Measurements from ENCODE around the gene FPR1.
A peak's percentile ranks its signal among the peaks of the same experiment; 100 is the strongest.

FPR1 gene

GRCh38 chr19:51712461-51713081 is 39.1 kb downstream of the FPR1 start:
- ChIA-PET POLR2A (interaction anchor here (0.6 kb wide), 1 partner anchor 9 kb away, joined by 3 read pairs; no protein-coding TSS in a partner anchor), CTCF (no interaction called here)
- DNase-seq (ENCODE audit: extremely low spot score), result no peak
- peak; percentile 15 for TF ChIP-seq CTCF (IDR thresholded peaks at IDR 0.05; ENCODE audit: control extremely low read depth, extremely low read depth, low read depth, missing control alignments)

GRCh38 chr19:51711702-51712101 is 40.0 kb downstream of the FPR1 start:
- POLR2A ChIA-PET, result no interaction called here
- DNase-seq (ENCODE audit: extremely low spot score), result no peak
- CTCF ChIA-PET, result no interaction called here
- no peak for TF ChIP-seq CTCF (IDR thresholded peaks at IDR 0.05; ENCODE audit: control extremely low read depth, extremely low read depth, low read depth, missing control alignments)

GRCh38 chr19:51710163-51710562 is 41.5 kb downstream of the FPR1 start:
- DNase-seq (ENCODE audit: extremely low spot score), result no peak
- CTCF ChIA-PET, result interaction anchor here (0.9 to 1.2 kb wide), 2 partner anchors 9 to 68 kb away, joined by 3 read pairs; no protein-coding TSS in a partner anchor
- POLR2A ChIA-PET, result no interaction called here
- no peak for TF ChIP-seq CTCF (IDR thresholded peaks at IDR 0.05; ENCODE audit: control extremely low read depth, extremely low read depth, low read depth, missing control alignments)

GRCh38 chr19:51709575-51709974 is 42.1 kb downstream of the FPR1 start:
- ChIA-PET POLR2A (interaction anchor here (0.5 kb wide), 1 partner anchor 905 kb away, joined by 3 read pairs; no protein-coding TSS in a partner anchor), CTCF (interaction anchor here (1.2 kb wide), 1 partner anchor 68 kb away, joined by 3 read pairs; no protein-coding TSS in a partner anchor)
- TF ChIP-seq CTCF (IDR thresholded peaks at IDR 0.05; ENCODE audit: control extremely low read depth, extremely low read depth, low read depth, missing control alignments), result no peak
- no peak for DNase-seq (ENCODE audit: extremely low spot score)

GRCh38 chr19:51708811-51709210 is 42.9 kb downstream of the FPR1 start:
- no peak for DNase-seq (ENCODE audit: extremely low spot score)
- no peak for TF ChIP-seq CTCF (IDR thresholded peaks at IDR 0.05; ENCODE audit: control extremely low read depth, extremely low read depth, low read depth, missing control alignments)
- ChIA-PET POLR2A (interaction anchor here (0.7 kb wide), 1 partner anchor 913 kb away, joined by 4 read pairs; no protein-coding TSS in a partner anchor), CTCF (no interaction called here)

- no peak for DNase-seq (ENCODE audit: extremely low spot score)
- TF ChIP-seq CTCF (IDR thresholded peaks at IDR 0.05; ENCODE audit: control extremely low read depth, extremely low read depth, low read depth, missing control alignments), result no peak
- POLR2A ChIA-PET, result no interaction called here
- CTCF ChIA-PET, result interaction anchor here (1.7 kb wide), 1 partner anchor 46 kb away, joined by 5 read pairs; no protein-coding TSS in a partner anchor
These were observed 44.8 kb downstream of the FPR1 start for GRCh38 chr19:51706885-51707284.
